Astrocyte (in vitro differentiated cells and primary cell): ENCODE results near the gene MMP21.

Source experiments
- EZH2 ChIP-seq: IDR thresholded peaks from 2 replicates; pipeline ENCODE4 v1.6.1; 2012; ENCODE audit warnings: mild to moderate bottlenecking, low read length, inconsistent platforms; ENCODE audit not compliant: insufficient read depth
- TF ChIP-seq, protein P1 (sequence below): IDR thresholded peaks from 2 replicates; pipeline ENCODE4 v1.5.1; 2011; ENCODE audit warnings: low read depth, mild to moderate bottlenecking, inconsistent platforms, low read length, moderate library complexity; ENCODE audit not compliant: insufficient read depth

DNA sequence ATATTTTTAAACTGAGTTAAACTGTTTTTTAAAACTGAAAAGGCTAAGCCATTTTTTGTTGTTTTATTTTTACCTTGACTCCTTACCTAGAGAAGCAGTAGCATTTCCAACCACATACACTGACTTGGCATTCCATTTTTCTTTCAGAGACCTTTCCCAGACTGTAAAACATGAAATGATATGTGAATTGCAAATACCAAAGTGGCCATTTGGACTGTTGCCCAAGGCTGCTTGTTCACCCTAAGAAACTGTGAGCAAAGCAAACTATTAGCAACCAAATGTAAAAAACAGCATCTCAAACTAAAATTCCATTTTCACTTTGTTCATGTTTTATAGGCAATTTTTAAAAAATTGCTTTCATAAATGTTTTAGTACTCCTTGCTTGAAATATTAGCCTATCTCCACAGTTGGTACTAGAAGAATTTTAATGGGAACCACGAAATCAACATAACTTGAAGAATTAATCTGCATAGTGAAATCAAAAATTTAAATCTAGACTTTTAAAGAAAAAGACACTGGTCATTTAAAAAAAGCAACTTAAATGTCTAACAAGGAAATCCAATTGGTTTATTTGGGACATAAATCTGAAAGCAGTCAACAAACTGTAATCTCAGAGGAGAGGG is 36.6 kb upstream of the MMP21 start:
- TF ChIP-seq, protein P1, sequence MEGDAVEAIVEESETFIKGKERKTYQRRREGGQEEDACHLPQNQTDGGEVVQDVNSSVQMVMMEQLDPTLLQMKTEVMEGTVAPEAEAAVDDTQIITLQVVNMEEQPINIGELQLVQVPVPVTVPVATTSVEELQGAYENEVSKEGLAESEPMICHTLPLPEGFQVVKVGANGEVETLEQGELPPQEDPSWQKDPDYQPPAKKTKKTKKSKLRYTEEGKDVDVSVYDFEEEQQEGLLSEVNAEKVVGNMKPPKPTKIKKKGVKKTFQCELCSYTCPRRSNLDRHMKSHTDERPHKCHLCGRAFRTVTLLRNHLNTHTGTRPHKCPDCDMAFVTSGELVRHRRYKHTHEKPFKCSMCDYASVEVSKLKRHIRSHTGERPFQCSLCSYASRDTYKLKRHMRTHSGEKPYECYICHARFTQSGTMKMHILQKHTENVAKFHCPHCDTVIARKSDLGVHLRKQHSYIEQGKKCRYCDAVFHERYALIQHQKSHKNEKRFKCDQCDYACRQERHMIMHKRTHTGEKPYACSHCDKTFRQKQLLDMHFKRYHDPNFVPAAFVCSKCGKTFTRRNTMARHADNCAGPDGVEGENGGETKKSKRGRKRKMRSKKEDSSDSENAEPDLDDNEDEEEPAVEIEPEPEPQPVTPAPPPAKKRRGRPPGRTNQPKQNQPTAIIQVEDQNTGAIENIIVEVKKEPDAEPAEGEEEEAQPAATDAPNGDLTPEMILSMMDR: no peak
- no peak for TF ChIP-seq EZH2
